HCT116 (cell line): ENCODE data around the gene REXO5. TPM values are rescaled to one million over a fixed set of nuclear protein-coding genes. Genes with fewer than 3 reads are reported as not detected.

ENCODE experiments used
- ATAC-seq: fragments of 200-7000 bp; cut with Tn5 transposase; 2 replicates; pipeline ENCODE4 v1.9.1; 2020; ENCODE audit warnings: mild to moderate bottlenecking, moderate library complexity
- BruUV-seq: library from RNA; stranded (reverse); fragments of 400-500 nt; replicated peaks from 2 replicates; lab custom pipeline; 2021; lab: Mats Ljungman, UMichigan
- CTCF ChIA-PET: fragments of 300-600 bp; sonication (Branson Sonifier 250); formaldehyde crosslinking; loops from one replicate; lab custom pipeline; 2021; ENCODE audit warnings: antibody characterized with exemption; lab: Charles Lee
- POLR2A ChIA-PET: fragments of 300-600, 350-600 bp; sonication (Branson Sonifier 250); formaldehyde crosslinking; loops from one replicate; lab custom pipeline; 2021; ENCODE audit warnings: antibody characterized with exemption; lab: Charles Lee
- RAD21 ChIA-PET, 2 experiments: fragments of 300-600 bp; sonication (Branson Sonifier 250); formaldehyde crosslinking; loops; one replicate each; lab custom pipeline; 2023; ENCODE audit warnings: low total read pairs in 2 of 2; ENCODE audit not compliant: uncharacterized antibody in 2 of 2, unreplicated experiment in 2 of 2, low non-redundant PET in 1 of 2; lab: Charles Lee
- DNase-seq: peaks from one replicate; pipeline ENCODE4 v3.0.0-alpha.2; 2010; ENCODE audit warnings: low read depth, low spot score
- H2AFZ ChIP-seq: fragments of 200-600 bp; shearing (Covaris generic), sonication (generic); 2 replicates; pipeline ENCODE4 v1.6.1; 2017; ENCODE audit warnings: low read depth, mixed run types, mixed read lengths, antibody characterized with exemption, low read length; ENCODE audit not compliant: poor library complexity, severe bottlenecking
- H3K27ac ChIP-seq: 2 replicates; pipeline ENCODE4 v1.5.1; 2012; ENCODE audit warnings: low read depth, low read length
- H3K27me3 ChIP-seq: fragments of 200-600 bp; sonication (generic); 2 replicates; pipeline ENCODE4 v1.6.1; 2016; ENCODE audit warnings: mixed run types, low read length, mixed read lengths; ENCODE audit not compliant: insufficient read depth
- H3K36me3 ChIP-seq, 2 experiments: fragments of 200-500 bp in 1 of 2; fragments of 200-600 bp in 1 of 2; sonication (Bioruptor generic) in 1 of 2; sonication (generic) in 1 of 2; 2 replicates each; pipeline versions ENCODE4 v1.5.1 to v1.6.1; 2014 to 2016; ENCODE audit warnings: low read length in 2 of 2, inconsistent platforms in 1 of 2, mixed read lengths in 1 of 2, mixed run types in 1 of 2; ENCODE audit not compliant: insufficient read depth in 2 of 2, control insufficient read depth in 1 of 2
- H3K4me1 ChIP-seq, 2 experiments: fragments of 200-600 bp in 1 of 2; sonication (generic) in 1 of 2; 2 replicates each; pipeline versions ENCODE4 v1.5.1 to v1.6.1; 2012 to 2017; ENCODE audit warnings: low read length in 2 of 2, inconsistent platforms in 1 of 2, mild to moderate bottlenecking in 1 of 2, mixed read lengths in 1 of 2, mixed run types in 1 of 2, moderate library complexity in 1 of 2; ENCODE audit not compliant: insufficient read depth in 2 of 2, control insufficient read depth in 1 of 2
- H3K4me2 ChIP-seq: fragments of 200-600 bp; sonication (generic); 2 replicates; pipeline ENCODE4 v1.6.1; 2017; ENCODE audit warnings: mixed run types, low read length, mixed read lengths
- H3K4me3 ChIP-seq, 2 experiments: fragments of 200-600 bp in 1 of 2; sonication (generic) in 1 of 2; replicated peaks in 1 of 2; 2 replicates each; pipeline ENCODE4 v1.5.1; 2011 to 2016; ENCODE audit warnings: low read length in 2 of 2, control low read depth in 1 of 2, low read depth in 1 of 2, mild to moderate bottlenecking in 1 of 2, mixed read lengths in 1 of 2, mixed run types in 1 of 2
- H3K79me2 ChIP-seq: fragments of 200-600 bp; sonication (generic); 2 replicates; pipeline ENCODE4 v1.6.1; 2017; ENCODE audit warnings: mild to moderate bottlenecking, mixed run types, low read length, moderate library complexity, mixed read lengths; ENCODE audit not compliant: insufficient read depth
- H3K9ac ChIP-seq: fragments of 200-600 bp; sonication (generic); 2 replicates; pipeline ENCODE4 v1.6.1; 2016; ENCODE audit warnings: low read length, mixed read lengths
- H3K9me2 ChIP-seq: fragments of 200-600 bp; sonication (generic), shearing (Covaris generic); 2 replicates; pipeline ENCODE4 v1.6.1; 2017; ENCODE audit warnings: mixed run types, mild to moderate bottlenecking, moderate library complexity; ENCODE audit not compliant: insufficient read depth
- H3K9me3 ChIP-seq, 2 experiments: fragments of 200-500 bp in 1 of 2; fragments of 200-600 bp in 1 of 2; sonication (Bioruptor generic) in 1 of 2; sonication (generic) in 1 of 2; 2 replicates each; pipeline ENCODE4 v1.6.1; 2014 to 2017; ENCODE audit warnings: low read length in 2 of 2, mixed read lengths in 2 of 2, inconsistent platforms in 1 of 2, low read depth in 1 of 2, mild to moderate bottlenecking in 1 of 2, mixed run types in 1 of 2, moderate library complexity in 1 of 2; ENCODE audit not compliant: control insufficient read depth in 1 of 2, insufficient read depth in 1 of 2
- H4K20me1 ChIP-seq: fragments of 200-600 bp; sonication (generic), shearing (Covaris generic); 2 replicates; pipeline ENCODE4 v1.6.1; 2017; ENCODE audit warnings: mixed run types, mild to moderate bottlenecking, moderate library complexity; ENCODE audit not compliant: insufficient read depth
- CEBPB ChIP-seq: IDR thresholded peaks from 2 replicates; pipeline ENCODE4 v1.6.1; 2012; ENCODE audit warnings: low read depth
- ELF1 ChIP-seq: IDR thresholded peaks from 2 replicates; pipeline ENCODE4 v1.6.1; 2012; ENCODE audit warnings: low read depth, borderline replicate concordance
- EZH2 ChIP-seq: fragments of 200-600 bp; sonication (generic); IDR thresholded peaks from 2 replicates; pipeline ENCODE4 v1.6.1; 2017; ENCODE audit warnings: antibody characterized with exemption, mixed run types
- EZH2phosphoT487 ChIP-seq: fragments of 200-600 bp; IDR thresholded peaks from 2 replicates; pipeline ENCODE4 v1.6.1; 2018; ENCODE audit warnings: antibody characterized with exemption, borderline replicate concordance
- FOSL1 ChIP-seq: IDR thresholded peaks from 2 replicates; pipeline ENCODE4 v1.6.1; 2012; ENCODE audit warnings: low read depth
- JUND ChIP-seq: IDR thresholded peaks from 2 replicates; pipeline ENCODE4 v1.6.1; 2012
- MAX ChIP-seq: IDR thresholded peaks from 2 replicates; pipeline ENCODE4 v1.6.1; 2012
- POLR2A ChIP-seq: IDR thresholded peaks from 2 replicates; pipeline ENCODE4 v1.7.0; 2011; ENCODE audit warnings: borderline replicate concordance; ENCODE audit not compliant: insufficient read depth, insufficient read length; ENCODE audit errors: extremely low read depth
- POLR2AphosphoS5 ChIP-seq: IDR thresholded peaks from 2 replicates; pipeline ENCODE4 v1.6.1; 2011; ENCODE audit warnings: mild to moderate bottlenecking, low read depth, low read length, moderate library complexity
- RAD21 ChIP-seq: IDR thresholded peaks from 2 replicates; pipeline ENCODE4 v1.6.1; 2012; ENCODE audit warnings: low read depth, mild to moderate bottlenecking
- SRF ChIP-seq: IDR thresholded peaks from 2 replicates; pipeline ENCODE4 v1.6.1; 2012; ENCODE audit warnings: low read depth
- YY1 ChIP-seq: IDR thresholded peaks from 2 replicates; pipeline ENCODE4 v1.6.1; 2011; ENCODE audit warnings: low read length, low read depth, moderate library complexity, mild to moderate bottlenecking; ENCODE audit not compliant: insufficient replicate concordance; ENCODE audit errors: extremely low read depth
- ZFX ChIP-seq: fragments of 450-650 bp; IDR thresholded peaks from 2 replicates; pipeline ENCODE4 v1.6.1; 2017
- ZNF274 ChIP-seq: fragments of 200-500 bp; sonication (Bioruptor generic); IDR thresholded peaks from 2 replicates; pipeline ENCODE4 v1.6.1; 2014; ENCODE audit warnings: mild to moderate bottlenecking, low read depth, low read length, inconsistent platforms
- intact Hi-C: fragments of 100-400 bp; cut with micrococcal nuclease; formaldehyde crosslinking; loops from 2 replicates; pipeline ENCODE4 v1.10.0; 2022
- total RNA-seq: library from RNA; stranded (reverse); gene quantifications from one replicate; pipeline ENCODE4 v1.2.1, GENCODE V29; 2021; ENCODE audit not compliant: unreplicated experiment
- TF ChIP-seq, protein P1 (sequence below): IDR thresholded peaks from 2 replicates; pipeline ENCODE4 v1.6.1; 2012; ENCODE audit warnings: low read depth
- TF ChIP-seq, protein P2 (sequence below): IDR thresholded peaks from 2 replicates; pipeline ENCODE4 v1.6.1; 2012

The REXO5 gene
- total RNA-seq, 1 experiment from 2014 or later = 10.5 TPM

- no peaks in the 10 kb centered on the region for H3K36me3 ChIP-seq
- intact Hi-C loops = no loop called here
- no peak for ATAC-seq
- H3K4me2 ChIP-seq = no peak overlapping the region
- H3K79me2 ChIP-seq = no peaks in the 10 kb centered on the region
- POLR2A ChIA-PET = no interaction called here
- H3K27ac ChIP-seq = no peak overlapping the region
- H3K27me3 ChIP-seq = no peaks in the 10 kb centered on the region
- H3K4me3 ChIP-seq = no peak overlapping the region
- H3K9me3 ChIP-seq = no peaks in the 10 kb centered on the region
- CTCF ChIA-PET = no interaction called here
- no TSS peak for BruUV-seq
- no peaks in the 10 kb centered on the region for H3K9me2 ChIP-seq
- RAD21 ChIA-PET = no interaction called here
- H4K20me1 ChIP-seq = no peaks in the 10 kb centered on the region
- H3K9ac ChIP-seq = no peak overlapping the region
- DNase-seq = no peak
- peaks cover 10 to 12% of the 10 kb centered on the region in 2 experiments for H3K4me1 ChIP-seq
- TF ChIP-seq FOSL1 (no peak), POLR2A (no peak), YY1 (no peak), CEBPB (no peak), SRF (no peak), MAX (no peak), POLR2AphosphoS5 (no peak), ZNF274 (no peak), EZH2phosphoT487 (no peak), EZH2 (no peak), JUND (no peak), ELF1 (no peak), RAD21 (no peak), ZFX (no peak)
- TF ChIP-seq, protein P1, sequence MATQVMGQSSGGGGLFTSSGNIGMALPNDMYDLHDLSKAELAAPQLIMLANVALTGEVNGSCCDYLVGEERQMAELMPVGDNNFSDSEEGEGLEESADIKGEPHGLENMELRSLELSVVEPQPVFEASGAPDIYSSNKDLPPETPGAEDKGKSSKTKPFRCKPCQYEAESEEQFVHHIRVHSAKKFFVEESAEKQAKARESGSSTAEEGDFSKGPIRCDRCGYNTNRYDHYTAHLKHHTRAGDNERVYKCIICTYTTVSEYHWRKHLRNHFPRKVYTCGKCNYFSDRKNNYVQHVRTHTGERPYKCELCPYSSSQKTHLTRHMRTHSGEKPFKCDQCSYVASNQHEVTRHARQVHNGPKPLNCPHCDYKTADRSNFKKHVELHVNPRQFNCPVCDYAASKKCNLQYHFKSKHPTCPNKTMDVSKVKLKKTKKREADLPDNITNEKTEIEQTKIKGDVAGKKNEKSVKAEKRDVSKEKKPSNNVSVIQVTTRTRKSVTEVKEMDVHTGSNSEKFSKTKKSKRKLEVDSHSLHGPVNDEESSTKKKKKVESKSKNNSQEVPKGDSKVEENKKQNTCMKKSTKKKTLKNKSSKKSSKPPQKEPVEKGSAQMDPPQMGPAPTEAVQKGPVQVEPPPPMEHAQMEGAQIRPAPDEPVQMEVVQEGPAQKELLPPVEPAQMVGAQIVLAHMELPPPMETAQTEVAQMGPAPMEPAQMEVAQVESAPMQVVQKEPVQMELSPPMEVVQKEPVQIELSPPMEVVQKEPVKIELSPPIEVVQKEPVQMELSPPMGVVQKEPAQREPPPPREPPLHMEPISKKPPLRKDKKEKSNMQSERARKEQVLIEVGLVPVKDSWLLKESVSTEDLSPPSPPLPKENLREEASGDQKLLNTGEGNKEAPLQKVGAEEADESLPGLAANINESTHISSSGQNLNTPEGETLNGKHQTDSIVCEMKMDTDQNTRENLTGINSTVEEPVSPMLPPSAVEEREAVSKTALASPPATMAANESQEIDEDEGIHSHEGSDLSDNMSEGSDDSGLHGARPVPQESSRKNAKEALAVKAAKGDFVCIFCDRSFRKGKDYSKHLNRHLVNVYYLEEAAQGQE = no peak
- TF ChIP-seq, protein P2, sequence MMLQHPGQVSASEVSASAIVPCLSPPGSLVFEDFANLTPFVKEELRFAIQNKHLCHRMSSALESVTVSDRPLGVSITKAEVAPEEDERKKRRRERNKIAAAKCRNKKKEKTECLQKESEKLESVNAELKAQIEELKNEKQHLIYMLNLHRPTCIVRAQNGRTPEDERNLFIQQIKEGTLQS = no peak
- no peak overlapping the region for H2AFZ ChIP-seq
Measured at GRCh38 chr16:20760346-20760745, 46.0 kb upstream of the REXO5 start.
